Measurements from ENCODE around the gene ARHGAP5. TPM values are rescaled to one million over a fixed set of nuclear protein-coding genes. Genes with fewer than 3 reads are reported as not detected.
"Not testable (repeated sequence)": the region's sequence is repeated elsewhere in the genome, so short reads cannot be mapped to it uniquely, and the experiment has no call there.

Gene ARHGAP5
- polyA plus RNA-seq, 1 donor from 2014 or later: 26.0 TPM

DNA sequence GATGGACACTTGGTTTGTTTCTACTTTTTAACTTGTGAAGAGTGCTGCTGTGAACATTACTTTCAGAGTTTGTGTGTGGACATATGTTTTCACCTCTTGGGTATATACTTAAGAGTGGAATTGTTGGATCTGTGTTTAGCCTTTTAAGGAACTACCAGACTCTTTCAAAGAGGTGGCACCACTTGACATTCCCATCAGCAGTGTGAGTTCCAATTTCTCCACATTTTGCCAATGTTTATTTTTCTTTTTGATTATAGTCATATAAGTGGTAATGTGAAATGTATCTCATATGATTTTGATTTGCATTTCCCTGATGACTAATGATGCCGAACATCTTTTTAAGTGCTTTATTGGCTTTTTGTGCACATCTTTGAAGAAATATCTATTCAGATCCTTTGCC lies 44.8 kb downstream of the ARHGAP5 start:
- H3K36me3 Mint-ChIP-seq: peaks cover 12% of the 10 kb centered on the region

DNA sequence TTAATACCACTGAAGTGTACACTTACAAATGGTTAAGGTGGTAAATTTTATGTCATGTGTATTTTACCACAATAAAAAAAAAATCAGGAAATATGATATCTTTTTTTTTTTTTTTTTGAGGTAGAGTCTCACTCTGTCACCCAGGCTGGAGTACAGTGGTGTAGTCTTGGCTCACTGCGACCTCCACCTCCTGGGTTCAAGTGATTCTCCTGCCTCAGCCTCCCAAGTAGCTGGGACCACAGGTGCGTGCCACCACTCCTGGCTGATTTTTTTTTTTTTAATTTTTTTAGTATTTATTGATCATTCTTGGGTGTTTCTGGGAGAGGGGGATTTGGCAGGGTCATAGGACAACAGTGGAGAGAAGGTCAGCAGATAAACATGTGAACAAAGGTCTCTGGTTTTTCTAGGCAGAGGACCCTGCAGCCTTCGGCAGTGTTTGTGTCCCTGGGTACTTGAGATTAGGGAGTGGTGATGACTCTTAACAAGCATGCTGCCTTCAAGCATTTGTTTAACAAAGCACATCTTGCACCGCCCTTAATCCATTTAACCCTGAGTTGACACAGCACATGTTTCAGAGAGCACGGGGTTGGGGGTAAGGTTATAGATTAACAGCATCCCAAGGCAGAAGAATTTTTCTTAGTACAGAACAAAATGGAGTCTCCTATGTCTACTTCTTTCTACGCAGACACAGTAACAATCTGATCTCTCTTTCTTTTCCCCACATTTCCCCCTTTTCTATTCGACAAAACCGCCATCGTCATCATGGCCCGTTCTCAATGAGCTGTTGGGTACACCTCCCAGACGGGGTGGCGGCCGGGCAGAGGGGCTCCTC lies 50.0 kb downstream of the ARHGAP5 start:
- not testable (repeated sequence) for H3K9me3 Mint-ChIP-seq, H3K27me3 Mint-ChIP-seq, H3K27ac Mint-ChIP-seq, H3K4me3 Mint-ChIP-seq, H3K4me1 Mint-ChIP-seq
- H3K36me3 Mint-ChIP-seq: peaks cover 25% of the 10 kb centered on the region

More for the DNA sequence above, 44.8 kb downstream of the ARHGAP5 start:
- no peak overlapping the region for H3K4me3 Mint-ChIP-seq
- peaks cover 0 to 2% (median 1%) of the 10 kb centered on the region in 3 donors for H3K9me3 Mint-ChIP-seq
- no peaks in the 10 kb centered on the region for H3K27me3 Mint-ChIP-seq
- H3K4me1 Mint-ChIP-seq: peaks cover 2 to 11% (median 5%) of the 10 kb centered on the region in 3 donors
- H3K27ac Mint-ChIP-seq: no peak overlapping the region

DNA sequence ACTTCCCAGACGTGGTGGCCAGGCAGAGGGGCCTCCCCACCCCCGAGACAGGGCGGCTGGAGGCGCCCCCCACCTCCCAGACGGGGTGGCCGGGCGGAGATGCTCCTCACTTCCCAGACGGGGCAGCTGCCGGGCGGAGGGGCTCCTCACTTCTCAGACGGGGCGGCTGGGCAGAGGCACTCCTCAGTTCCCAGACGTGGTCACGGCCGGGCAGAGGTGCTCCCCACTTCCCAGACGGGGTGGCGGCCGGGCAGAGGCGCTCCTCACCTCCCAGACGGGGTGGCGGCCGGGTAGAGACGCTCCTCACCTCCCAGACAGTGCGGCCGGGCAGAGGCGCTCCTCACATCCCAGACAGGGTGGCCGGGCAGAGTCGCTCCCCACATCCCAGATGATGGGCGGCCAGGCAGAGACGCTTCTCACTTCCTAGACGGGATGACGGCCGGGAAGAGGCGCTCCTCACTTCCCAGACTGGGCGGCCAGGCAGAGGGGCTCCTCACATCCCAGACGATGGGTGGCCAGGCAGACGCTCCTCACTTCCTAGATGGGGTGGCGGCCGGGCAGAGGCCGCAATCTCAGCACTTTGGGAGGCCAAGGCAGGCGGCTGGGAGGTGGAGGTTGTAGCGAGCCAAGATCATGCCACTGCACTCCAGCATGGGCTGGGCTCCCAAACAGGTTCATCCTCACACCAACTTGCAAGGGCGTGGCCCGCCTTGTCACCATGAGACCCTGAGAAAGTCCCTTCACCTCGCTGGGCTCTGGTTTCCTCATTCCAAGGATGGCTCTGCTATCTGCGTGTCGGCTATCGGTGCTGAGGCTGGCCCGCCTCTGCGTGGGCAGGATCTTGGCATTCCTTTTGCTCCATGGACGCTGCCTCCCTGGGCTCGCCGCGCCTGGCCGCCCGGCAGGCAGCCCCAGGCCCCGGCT lies 50.9 kb downstream of the ARHGAP5 start:
- not testable (repeated sequence) for H3K4me1 Mint-ChIP-seq, H3K4me3 Mint-ChIP-seq, H3K27ac Mint-ChIP-seq, H3K27me3 Mint-ChIP-seq, H3K9me3 Mint-ChIP-seq
- peaks cover 21% of the 10 kb centered on the region for H3K36me3 Mint-ChIP-seq

DNA sequence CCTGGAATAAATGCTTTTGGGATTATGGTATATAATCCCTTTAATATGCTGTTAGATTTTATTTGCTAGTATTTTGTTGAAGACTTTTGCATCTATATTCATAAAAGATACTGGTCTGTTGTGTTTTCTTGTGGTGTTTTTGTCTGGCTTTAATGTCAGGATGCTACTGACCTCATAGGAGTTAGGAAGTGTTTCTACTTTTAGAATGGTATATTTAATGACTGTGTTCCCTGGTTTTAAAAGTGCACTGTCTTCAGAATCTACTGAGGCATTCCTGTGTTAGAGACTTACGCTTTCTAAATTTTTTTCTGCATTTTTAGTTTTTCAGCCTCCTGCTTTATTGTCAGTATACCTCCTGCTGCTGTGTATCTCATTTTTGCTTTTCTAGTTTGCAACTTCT lies 51.6 kb downstream of the ARHGAP5 start:
- Mint-ChIP-seq H3K27me3 (no peaks in the 10 kb centered on the region), H3K36me3 (peaks cover 21% of the 10 kb centered on the region), H3K4me3 (no peak overlapping the region), H3K9me3 (peaks cover 1 to 6% (median 5%) of the 10 kb centered on the region in 3 donors), H3K27ac (no peak overlapping the region), H3K4me1 (peaks cover 4 to 5% (median 5%) of the 10 kb centered on the region in 3 donors)

DNA sequence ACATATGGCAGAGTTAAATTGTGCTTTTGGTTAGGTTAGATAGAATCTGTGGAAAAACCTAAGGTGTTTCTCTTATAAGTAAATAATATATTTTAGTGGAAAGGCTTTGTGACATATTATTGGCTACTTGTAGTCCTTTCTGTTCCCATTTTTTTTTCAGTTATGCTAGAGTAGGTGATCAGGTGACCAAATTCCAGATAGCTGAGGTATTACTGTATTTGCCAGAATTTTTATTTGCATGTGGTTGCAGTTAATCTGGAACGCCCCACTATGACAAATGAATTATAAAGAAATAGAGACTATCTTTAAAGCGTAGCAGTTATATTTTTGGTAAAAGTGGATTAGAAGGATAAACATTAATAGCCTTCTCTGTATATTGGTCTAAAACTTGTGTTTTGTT lies 52.0 kb downstream of the ARHGAP5 start:
- Mint-ChIP-seq H3K9me3 (peaks cover 1 to 6% (median 5%) of the 10 kb centered on the region in 3 donors), H3K4me3 (no peak overlapping the region), H3K27me3 (no peaks in the 10 kb centered on the region), H3K4me1 (peaks cover under 1 to 5% (median 4%) of the 10 kb centered on the region in 3 donors), H3K27ac (no peak overlapping the region), H3K36me3 (peaks cover 21% of the 10 kb centered on the region)

DNA sequence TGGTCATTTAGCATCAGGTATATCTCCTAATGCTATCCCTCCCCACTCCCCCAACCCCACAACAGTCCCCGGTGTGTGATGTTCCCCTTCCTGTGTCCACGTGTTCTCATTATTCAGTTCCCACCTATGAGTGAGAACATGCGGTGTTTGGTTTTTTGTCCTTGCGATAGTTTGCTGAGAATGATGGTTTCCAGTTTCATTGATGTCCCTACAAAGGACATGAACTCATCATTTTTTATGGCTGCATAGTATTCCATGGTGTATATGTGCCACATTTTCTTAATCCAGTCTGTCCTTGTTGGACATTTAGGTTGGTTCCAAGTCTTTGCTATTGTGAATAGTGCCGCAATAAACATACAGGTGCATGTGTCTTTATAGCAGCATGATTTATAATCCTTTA lies 54.6 kb downstream of the ARHGAP5 start:
- not testable (repeated sequence) for H3K27ac Mint-ChIP-seq, H3K27me3 Mint-ChIP-seq, H3K9me3 Mint-ChIP-seq, H3K4me3 Mint-ChIP-seq, H3K4me1 Mint-ChIP-seq
- peaks cover 17% of the 10 kb centered on the region for H3K36me3 Mint-ChIP-seq

DNA sequence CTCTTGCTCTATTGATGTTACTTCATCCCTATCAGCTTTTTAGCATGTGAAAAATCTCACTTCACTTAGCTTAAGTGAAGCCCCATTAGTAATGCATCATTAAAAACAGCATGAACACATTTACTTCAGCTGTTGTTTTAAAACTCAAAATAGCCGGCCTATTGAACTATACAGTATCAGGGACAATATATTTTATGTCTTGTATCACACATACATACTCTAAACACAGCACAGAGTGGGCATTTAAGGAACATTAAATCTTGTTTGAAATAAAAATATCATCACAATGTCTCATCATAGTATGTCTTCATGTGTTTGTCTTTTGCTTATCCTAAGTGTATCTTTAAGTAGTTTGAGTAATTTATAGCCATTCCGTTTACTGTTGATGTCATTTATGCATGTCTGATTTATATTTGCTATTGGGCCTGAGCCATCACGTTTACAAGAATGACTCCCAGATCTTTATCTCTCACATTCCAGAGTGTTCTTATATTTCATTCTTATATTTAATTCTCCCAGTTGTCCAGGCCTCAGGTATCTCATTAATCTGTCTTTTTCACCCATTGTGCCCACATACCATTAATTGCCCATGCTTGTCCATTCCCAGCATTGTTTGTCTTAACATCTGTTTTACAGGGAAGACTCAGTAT lies 57.5 kb downstream of the ARHGAP5 start:
- Mint-ChIP-seq H3K27ac (no peak overlapping the region), H3K36me3 (peaks cover 19% of the 10 kb centered on the region), H3K27me3 (no peaks in the 10 kb centered on the region), H3K9me3 (peaks cover 2 to 7% (median 6%) of the 10 kb centered on the region in 3 donors), H3K4me1 (peaks cover 2 to 8% (median 5%) of the 10 kb centered on the region in 3 donors), H3K4me3 (no peak overlapping the region)

DNA sequence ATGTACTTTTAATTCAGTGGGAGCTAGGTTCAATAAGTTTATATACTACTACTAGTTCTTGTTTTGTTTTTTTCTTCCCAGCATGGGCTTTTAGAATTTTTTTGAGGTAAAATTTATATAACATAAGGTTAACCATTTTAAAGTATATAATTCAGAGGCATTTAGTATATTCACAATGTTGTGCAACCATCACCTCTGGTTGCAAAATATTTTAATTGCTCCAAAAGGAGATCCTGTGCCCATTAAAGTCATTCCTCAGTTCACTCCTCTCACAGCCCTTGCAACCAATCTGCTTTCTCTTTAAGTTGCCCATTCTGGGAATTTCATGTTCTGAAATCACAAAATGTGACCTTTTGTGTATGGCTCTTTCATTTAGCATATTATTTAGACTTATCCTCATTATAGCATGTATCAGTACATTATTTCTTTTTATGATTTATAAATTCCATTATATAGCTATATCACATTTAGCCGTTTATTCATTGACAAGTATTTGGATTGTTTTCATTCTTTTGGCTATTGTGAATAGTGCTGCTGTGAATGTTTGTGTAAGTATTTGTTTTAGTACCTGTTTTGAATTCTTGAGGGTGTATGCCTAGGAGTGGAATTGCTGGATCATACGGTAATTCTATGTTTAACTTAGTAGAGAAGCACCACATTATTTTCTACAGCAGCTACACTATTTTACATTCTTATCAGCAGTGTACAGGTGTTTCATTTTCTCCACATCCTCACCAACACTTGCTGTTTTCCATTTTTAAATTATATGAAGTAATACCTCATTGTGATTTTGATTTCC lies 59.1 kb downstream of the ARHGAP5 start:
- Mint-ChIP-seq H3K9me3 (peaks cover 2 to 7% (median 6%) of the 10 kb centered on the region in 3 donors), H3K36me3 (peaks cover 17% of the 10 kb centered on the region), H3K27me3 (no peaks in the 10 kb centered on the region), H3K4me3 (no peak overlapping the region), H3K27ac (no peak overlapping the region), H3K4me1 (peaks cover 2 to 8% (median 5%) of the 10 kb centered on the region in 3 donors)

DNA sequence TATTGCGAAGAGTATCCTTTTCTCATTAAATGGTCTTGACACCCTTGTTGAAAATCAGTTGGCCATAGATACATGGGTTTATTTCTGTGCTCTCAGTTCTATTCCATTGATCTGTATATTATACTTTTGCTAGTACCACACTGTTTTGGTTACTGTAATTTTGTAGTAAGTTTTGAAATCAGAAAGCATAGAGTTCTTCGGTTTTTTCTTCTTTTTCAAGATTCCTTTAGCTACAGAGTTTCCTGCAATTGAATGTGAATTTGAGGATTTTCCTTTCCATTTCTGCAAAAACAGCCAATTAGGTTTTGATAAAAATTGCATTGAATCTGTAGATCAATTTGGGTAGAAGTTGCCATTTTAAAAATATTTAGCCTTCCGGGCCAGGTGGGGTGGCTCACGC lies 60.2 kb downstream of the ARHGAP5 start:
- Mint-ChIP-seq H3K36me3 (peaks cover 9% of the 10 kb centered on the region), H3K27me3 (no peaks in the 10 kb centered on the region), H3K27ac (peak overlapping the region in 2 of 3 donors; percentile 19 to 31), H3K4me3 (no peak overlapping the region), H3K9me3 (peaks cover 2 to 7% (median 4%) of the 10 kb centered on the region in 3 donors), H3K4me1 (peaks cover 2 to 8% (median 5%) of the 10 kb centered on the region in 3 donors)

DNA sequence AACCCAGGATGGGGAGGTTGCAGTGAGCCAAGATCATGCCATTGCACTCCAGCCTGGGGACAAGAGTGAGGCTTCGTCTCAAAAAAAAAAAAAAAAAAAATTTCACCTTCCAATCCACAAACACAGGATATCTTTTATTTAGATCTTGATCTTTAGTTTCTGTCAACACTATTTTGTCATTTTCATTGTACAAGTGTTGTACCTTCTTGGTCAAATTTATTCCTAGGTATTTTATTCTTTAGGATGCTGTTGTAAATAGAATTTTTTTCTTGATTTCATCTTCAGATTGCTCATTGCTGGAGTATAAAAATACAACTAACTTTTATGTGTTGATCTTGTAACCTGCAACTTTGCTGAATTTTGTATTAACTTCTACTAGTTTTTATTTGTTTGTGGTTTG lies 60.8 kb downstream of the ARHGAP5 start:
- Mint-ChIP-seq H3K9me3 (peaks cover 2 to 7% (median 4%) of the 10 kb centered on the region in 3 donors), H3K4me3 (no peak overlapping the region), H3K27me3 (no peaks in the 10 kb centered on the region), H3K36me3 (peaks cover 9% of the 10 kb centered on the region), H3K27ac (peak overlapping the region in 2 of 3 donors; percentile 19 to 31), H3K4me1 (peaks cover 2 to 8% (median 5%) of the 10 kb centered on the region in 3 donors)

DNA sequence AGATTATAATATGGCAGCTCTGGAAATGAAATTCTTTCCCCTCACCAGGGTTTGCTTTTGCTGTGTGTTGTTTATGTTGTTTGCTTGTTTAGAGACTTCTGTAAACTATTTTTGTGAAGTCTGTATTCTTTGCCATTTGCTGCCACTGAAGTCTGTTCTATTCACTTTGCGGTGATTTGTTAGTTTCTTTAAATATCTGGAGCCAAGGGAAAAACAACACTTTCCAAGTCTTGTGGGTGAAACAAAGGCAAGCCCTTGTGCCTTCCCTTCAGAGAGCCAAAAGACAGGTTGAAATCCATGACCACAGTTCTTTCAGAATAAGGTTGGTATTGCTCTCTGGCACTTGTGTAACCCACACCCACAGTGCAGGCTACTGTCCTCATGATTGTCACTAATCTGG lies 65.2 kb downstream of the ARHGAP5 start:
- Mint-ChIP-seq H3K4me3 (no peak overlapping the region), H3K36me3 (peaks cover 7% of the 10 kb centered on the region), H3K4me1 (peaks cover 0 to 2% (median 0%) of the 10 kb centered on the region in 3 donors), H3K9me3 (peaks cover 0 to 3% (median under 1%) of the 10 kb centered on the region in 3 donors), H3K27ac (no peak overlapping the region), H3K27me3 (no peaks in the 10 kb centered on the region)

DNA sequence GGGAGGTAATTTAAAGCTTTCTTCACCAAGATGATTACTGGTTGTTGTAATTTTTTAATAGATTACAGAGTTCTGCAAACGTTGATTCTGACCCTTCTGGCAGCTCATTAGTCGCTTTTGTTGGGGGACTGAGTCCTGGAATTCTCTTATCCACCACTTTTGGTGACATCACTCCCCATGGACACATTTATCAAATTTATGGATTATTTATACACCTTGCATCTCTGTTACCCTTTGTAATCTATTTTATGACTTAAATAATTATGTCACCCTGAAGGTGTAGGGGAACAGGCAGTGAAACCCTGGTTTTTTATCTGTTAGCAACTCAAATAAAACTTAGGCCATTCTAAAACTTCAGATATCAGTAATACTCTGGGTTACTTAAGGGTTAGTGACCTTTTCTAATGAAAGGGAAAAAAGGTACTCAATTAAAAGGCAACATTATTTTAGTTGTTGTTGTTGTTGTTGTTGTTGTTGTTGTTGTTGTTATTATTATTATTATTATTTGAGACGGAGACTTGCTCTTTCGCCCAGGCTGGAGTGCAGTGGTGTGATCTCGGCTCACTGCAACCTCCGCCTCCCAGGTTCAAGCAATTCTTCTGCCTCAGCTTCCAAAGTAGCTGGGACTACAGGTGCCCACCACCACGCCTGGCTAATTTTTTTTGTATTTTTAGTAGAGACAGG lies 65.8 kb downstream of the ARHGAP5 start:
- Mint-ChIP-seq H3K36me3 (peaks cover 6% of the 10 kb centered on the region), H3K4me1 (peaks cover 0 to 2% (median 0%) of the 10 kb centered on the region in 3 donors)

DNA sequence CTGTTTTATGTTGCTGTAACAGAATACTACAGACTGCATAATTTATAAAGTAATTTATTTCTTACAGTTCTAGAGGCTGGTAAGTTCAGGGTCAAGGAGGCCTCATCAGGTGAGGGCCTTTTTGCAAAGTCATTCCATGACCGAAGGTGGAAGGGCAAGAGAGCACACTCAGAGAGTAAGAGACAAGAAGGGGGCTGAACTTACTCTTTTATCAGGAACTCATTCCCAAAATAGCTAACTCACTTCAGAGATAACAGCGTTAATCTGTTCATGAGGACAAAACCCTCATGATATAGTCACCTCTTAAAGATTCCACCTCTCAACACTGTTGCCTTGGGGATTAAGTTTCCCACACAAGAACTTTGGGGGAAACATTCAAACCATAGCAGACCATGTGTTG lies 73.3 kb downstream of the ARHGAP5 start:
- Mint-ChIP-seq H3K4me1 (no peaks in the 10 kb centered on the region), H3K27ac (no peak overlapping the region), H3K9me3 (no peaks in the 10 kb centered on the region), H3K27me3 (no peaks in the 10 kb centered on the region), H3K36me3 (peaks cover 9% of the 10 kb centered on the region), H3K4me3 (no peak overlapping the region)

More for the DNA sequence above, 65.8 kb downstream of the ARHGAP5 start:
- Mint-ChIP-seq H3K9me3 (peaks cover 0 to 2% (median 0%) of the 10 kb centered on the region in 3 donors), H3K27me3 (no peaks in the 10 kb centered on the region), H3K27ac (no peak overlapping the region), H3K4me3 (no peak overlapping the region)

All from IgD-negative memory B cell (primary cell).